HepG2 (cell line): Measurements from ENCODE around the gene KIF26B. TPM values are rescaled to one million over a fixed set of nuclear protein-coding genes. Genes with fewer than 3 reads are reported as not detected.

Source experiments
- ATAC-seq: fragments of 200-7000 bp; cut with Tn5 transposase; 3 replicates; pipeline ENCODE4 v1.9.1; 2020; ENCODE audit warnings: mild to moderate bottlenecking, moderate library complexity
- BruUV-seq: library from RNA; stranded (reverse); fragments of 400-500 nt; replicated peaks from 2 replicates; lab custom pipeline; 2021; lab: Mats Ljungman, UMichigan
- CTCF ChIA-PET: fragments of 300-600 bp; formaldehyde crosslinking; extraction: SDS; loops from one replicate; lab custom pipeline; 2021; ENCODE audit warnings: low total read pairs, inconsistent platforms, low intra/inter-chr PET ratio; lab: Yijun Ruan, JAX
- POLR2A ChIA-PET: fragments of 350-600 bp; sonication (Branson Sonifier 250); formaldehyde crosslinking; loops from one replicate; lab custom pipeline; 2020; ENCODE audit warnings: antibody characterized with exemption, inconsistent platforms; lab: Yijun Ruan, JAX
- DNase-seq: peaks from one replicate; pipeline ENCODE4 v3.0.0-alpha.2; 2015; ENCODE audit warnings: low spot score
- FAIRE-seq: peaks from 3 replicates; lab custom pipeline; 2011; peaks lifted over from hg19 to GRCh38; lab: Jason Lieb, UNC
- H2AFZ ChIP-seq: one replicate; pipeline ENCODE4 v1.6.1; 2011; ENCODE audit warnings: low read length, inconsistent platforms
- H3K27ac ChIP-seq: fragments of 300-600 bp; 3 replicates; pipeline ENCODE4 v1.8.0; 2011; ENCODE audit warnings: mixed run types, mild to moderate bottlenecking, mixed read lengths, low read length, inconsistent platforms; ENCODE audit not compliant: insufficient read depth; ENCODE audit errors: extremely low read length
- H3K27me3 ChIP-seq, 2 experiments: fragments of 200-600 bp in 1 of 2; 2 replicates in 1 of 2; 3 replicates in 1 of 2; pipeline versions ENCODE4 v1.6.0 to v1.8.0; 2011; ENCODE audit warnings: low read length in 2 of 2, mild to moderate bottlenecking in 2 of 2, moderate library complexity in 2 of 2, inconsistent platforms in 1 of 2; ENCODE audit not compliant: insufficient read depth in 2 of 2, control insufficient read depth in 1 of 2
- H3K36me3 ChIP-seq, 2 experiments: fragments of 200-600 bp in 1 of 2; replicated peaks in 1 of 2; 2 replicates in 1 of 2; 3 replicates in 1 of 2; pipeline versions ENCODE4 v1.5.1 to v1.8.0; 2011; ENCODE audit warnings: low read length in 2 of 2, inconsistent platforms in 1 of 2; ENCODE audit not compliant: insufficient read depth in 2 of 2, control insufficient read depth in 1 of 2
- H3K4me1 ChIP-seq: 2 replicates; pipeline ENCODE4 v1.5.1; 2012; ENCODE audit warnings: low read length, inconsistent platforms; ENCODE audit not compliant: insufficient read depth
- H3K4me2 ChIP-seq: 2 replicates; pipeline ENCODE4 v1.6.0; 2011; ENCODE audit warnings: low read depth, low read length, inconsistent platforms
- H3K4me3 ChIP-seq, 3 experiments: fragments of 200-600 bp in 1 of 3; sonication (generic), shearing (Covaris generic) in 1 of 3; replicated peaks in 1 of 3; 2 replicates each; pipeline ENCODE4 v1.5.1; 2011 to 2016; ENCODE audit warnings: low read length in 3 of 3, inconsistent platforms in 2 of 3, low read depth in 2 of 3, mild to moderate bottlenecking in 2 of 3, control low read depth in 1 of 3, mixed read lengths in 1 of 3; ENCODE audit not compliant: insufficient read depth in 1 of 3
- H3K79me2 ChIP-seq: one replicate; pipeline ENCODE4 v1.6.1; 2011; ENCODE audit warnings: low read length, inconsistent platforms; ENCODE audit not compliant: insufficient read depth
- H3K9ac ChIP-seq: 2 replicates; pipeline ENCODE4 v1.6.0; 2011; ENCODE audit warnings: mild to moderate bottlenecking, low read depth, low read length, inconsistent platforms; ENCODE audit not compliant: insufficient read depth
- H3K9me3 ChIP-seq: 2 replicates; pipeline ENCODE4 v1.5.1; 2012; ENCODE audit warnings: mild to moderate bottlenecking, low read length
- H4K20me1 ChIP-seq: 2 replicates; pipeline ENCODE4 v1.6.0; 2011; ENCODE audit warnings: inconsistent platforms, mild to moderate bottlenecking, low read length, moderate library complexity; ENCODE audit not compliant: insufficient read depth
- ETV5 ChIP-seq: IDR thresholded peaks from 2 replicates; pipeline ENCODE4 v1.6.1; 2018; ENCODE audit warnings: missing biosample characterization, missing genetic modification reagents, inconsistent platforms, borderline replicate concordance
- FIP1L1 ChIP-seq: fragments of 200-400 bp; formaldehyde crosslinking; IDR thresholded peaks from 2 replicates; pipeline ENCODE4 v1.6.1; 2018; ENCODE audit warnings: low read depth, mild to moderate bottlenecking, low read length, moderate library complexity, borderline replicate concordance; ENCODE audit not compliant: insufficient read depth
- FOXK2 ChIP-seq: fragments of 450-650 bp; IDR thresholded peaks from 2 replicates; pipeline ENCODE4 v1.6.1; 2016
- KLF11 ChIP-seq: IDR thresholded peaks from 2 replicates; pipeline ENCODE4 v1.6.1; 2016; ENCODE audit warnings: missing compliant biosample characterization
- NFIC ChIP-seq: IDR thresholded peaks from 2 replicates; pipeline ENCODE4 v1.6.1; 2012; ENCODE audit warnings: mild to moderate bottlenecking, low read length, inconsistent platforms
- PBX2 ChIP-seq: IDR thresholded peaks from 2 replicates; pipeline ENCODE4 v1.6.1; 2016; ENCODE audit warnings: control low read depth
- RBFOX2 ChIP-seq: fragments of 200-400 bp; formaldehyde crosslinking; IDR thresholded peaks from 2 replicates; pipeline ENCODE4 v1.6.1; 2017; ENCODE audit warnings: low read depth, mild to moderate bottlenecking, low read length
- RFX3 ChIP-seq: IDR thresholded peaks from 2 replicates; pipeline ENCODE4 v1.6.1; 2016; ENCODE audit warnings: missing biosample characterization, missing genetic modification reagents
- TEF ChIP-seq: sonication (generic); formaldehyde crosslinking; IDR thresholded peaks from 2 replicates; pipeline ENCODE4 v1.5.0; 2020; ENCODE audit warnings: missing genetic modification reagents
- ZNF318 ChIP-seq: sonication (generic); formaldehyde crosslinking; IDR thresholded peaks from 2 replicates; pipeline ENCODE4 v1.4.0; 2020; ENCODE audit warnings: mild to moderate bottlenecking, missing genetic modification reagents
- ZNF619 ChIP-seq: sonication (generic); formaldehyde crosslinking; IDR thresholded peaks from 2 replicates; pipeline ENCODE4 v1.4.0; 2020; ENCODE audit warnings: mild to moderate bottlenecking, missing genetic modification reagents
- ZNF710 ChIP-seq: sonication (generic); formaldehyde crosslinking; IDR thresholded peaks from 2 replicates; pipeline ENCODE4 v1.5.0; 2020; ENCODE audit warnings: mild to moderate bottlenecking, missing genetic modification reagents, borderline replicate concordance
- WGBS: methylation state at CpG from one replicate; pipeline ENCODE4 v1.1.6; 2017; ENCODE audit warnings: low lambda C conversion rate; 5-methylcytosine and 5-hydroxymethylcytosine counted together
- in situ Hi-C: cut with HindIII; loops from 2 replicates; pipeline ENCODE4 v1.10.0; 2017; ENCODE audit warnings: low pct_unique_long_range_greater_than_20kb; ENCODE audit not compliant: extremely low pct_ligation_motif_present
- intact Hi-C: fragments of 100-400 bp; cut with micrococcal nuclease; formaldehyde crosslinking; loops from one replicate; pipeline ENCODE4 v1.10.0; 2022; ENCODE audit not compliant: unreplicated experiment
- polyA plus RNA-seq, 8 experiments: library from polyadenylated mRNA; depleted of rRNA in 3 of 8; stranded (reverse) in 7 of 8; unstranded in 1 of 8; fragments of >200 nt; fragmentation: Illumina TruSeq in 4 of 8; extraction: Trizol in 4 of 8; gene quantifications; 2 replicates each; pipeline versions ENCODE4 v1.2.1 to v1.2.3, GENCODE V29; 2011 to 2016; ENCODE audit warnings: low read depth in 4 of 8, missing spikeins in 1 of 8, mixed read lengths in 1 of 8; ENCODE audit not compliant: insufficient read depth in 1 of 8
- total RNA-seq, 5 experiments: library from RNA; depleted of rRNA; stranded (reverse); fragments of >200 nt; fragmentation: Illumina TruSeq; extraction: Trizol; gene quantifications; 2 replicates each; pipeline ENCODE4 v1.2.3, GENCODE V29; 2016; ENCODE audit warnings: low read depth in 1 of 5

Gene KIF26B
- total and polyA plus RNA-seq, 2 of the 13 experiments (the other 11 are each of a cell fraction or from before 2014, with no cell fraction given): 0.08 to 0.09 TPM

- TF ChIP-seq PBX2: no peak
- no peak for TF ChIP-seq KLF11
These were observed 45.4 kb downstream of the KIF26B start (continued) for GRCh38 chr1:245200146-245200545.

GRCh38 chr1:245201201-245201600, 46.4 kb downstream of the KIF26B start:
- ChIA-PET POLR2A (no interaction called here), CTCF (no interaction called here)
- no peak for FAIRE-seq
- no peak for TF ChIP-seq ZNF318
- TF ChIP-seq FIP1L1: no peak
- no peak for TF ChIP-seq ZNF619
- no peak for TF ChIP-seq RFX3
- no peak for TF ChIP-seq ZNF710
- TF ChIP-seq FOXK2: no peak
- TF ChIP-seq TEF (CRISPR knock-in tag): no peak
- TF ChIP-seq RBFOX2: no peak
- no peak for TF ChIP-seq NFIC
- no peak for TF ChIP-seq ETV5

More at GRCh38 chr1:245201201-245201600, 46.4 kb downstream of the KIF26B start:
- Histone ChIP-seq H3K4me1 (no peaks in the 10 kb centered on the region), H3K27ac (no peak overlapping the region), H3K9ac (no peak overlapping the region), H3K27me3 (no peaks in the 10 kb centered on the region; a peak in 1 of 5 replicates), H3K36me3 (no peaks in the 10 kb centered on the region), H2AFZ (no peak overlapping the region), H3K4me2 (no peak overlapping the region), H3K4me3 (no peak overlapping the region), H3K79me2 (no peaks in the 10 kb centered on the region), H3K9me3 (peaks cover 3% of the 10 kb centered on the region; the same call in 1 of the 2 replicates), H4K20me1 (no peaks in the 10 kb centered on the region)
- in situ Hi-C loops: no loop called here
- DNase-seq (no peak), ATAC-seq (no peak)
- intact Hi-C loops: no loop called here
- 63% methylated on average over 4 of the region's 4 CpGs for WGBS
- no TSS peak for BruUV-seq
